ENCODE data around the gene IL22.
A peak's percentile ranks its signal among the peaks of the same experiment; 100 is the strongest.
"Not testable (repeated sequence)": the region's sequence is repeated elsewhere in the genome, so short reads cannot be mapped to it uniquely, and the experiment has no call there.

The IL22 gene

DNA sequence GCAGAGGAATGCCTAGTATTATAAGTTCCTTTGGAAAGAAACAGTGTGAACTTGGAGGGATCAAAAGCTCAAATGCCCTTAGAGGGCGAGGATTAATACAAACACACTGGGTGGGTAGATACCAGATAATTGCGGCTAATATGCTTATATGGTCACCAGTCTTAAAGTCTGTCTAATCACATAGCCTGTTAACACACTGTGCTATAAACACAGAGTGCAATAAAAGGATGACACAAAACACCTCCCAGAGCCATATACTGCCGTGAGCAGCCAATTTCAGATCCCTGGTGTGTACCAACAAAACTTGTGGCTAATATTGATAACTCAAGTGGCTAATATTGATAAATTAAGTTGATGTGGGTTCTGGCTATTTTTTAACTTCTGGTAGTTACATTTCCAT lies 26.0 kb downstream of the IL22 start:
- no peak for DNase-seq

DNA sequence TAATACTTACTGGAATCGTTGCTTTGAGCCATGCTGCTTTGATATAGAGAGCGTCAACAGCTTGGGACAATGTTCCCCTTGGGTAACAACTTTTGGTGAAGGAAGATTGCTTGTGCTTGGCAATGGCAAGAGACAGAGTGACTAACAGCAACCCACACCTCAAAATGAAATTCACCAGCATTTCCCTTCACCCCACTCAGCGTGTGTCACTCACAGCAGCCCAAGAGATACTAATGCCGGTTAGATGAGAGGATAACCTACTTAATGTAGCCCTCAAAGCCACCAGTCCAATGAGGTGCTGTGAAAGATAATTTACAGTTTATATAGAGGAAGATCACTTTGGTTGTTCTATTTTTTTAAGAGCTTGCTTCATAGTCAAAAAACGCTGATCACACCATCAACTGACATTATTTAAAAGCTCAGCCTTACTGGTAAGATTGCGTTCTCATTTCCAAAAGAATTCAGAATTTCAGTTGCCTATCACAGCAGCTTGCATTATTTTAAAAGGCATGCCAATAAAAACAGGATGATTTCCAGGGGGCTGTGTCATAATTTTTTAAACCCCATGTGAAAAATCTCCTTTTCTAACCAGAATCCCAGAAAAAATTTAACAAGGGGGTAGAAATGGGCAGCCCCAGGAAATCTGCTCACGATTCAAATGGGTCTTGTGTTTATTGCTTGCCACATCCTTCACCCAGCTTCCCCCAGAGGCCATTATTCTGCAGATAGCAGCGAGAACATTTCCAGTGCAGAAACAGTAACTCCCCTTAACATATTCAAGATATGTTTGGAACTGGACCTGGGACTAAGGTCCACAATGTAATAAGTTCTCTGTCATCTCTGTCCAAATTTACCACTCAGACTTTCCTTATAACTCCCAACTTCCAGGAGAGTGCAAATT lies 27.6 kb downstream of the IL22 start, which contains the start of gene IL26:
Gene IL26, minus strand, starts transcription at position 235 of the 901 bp plus-strand sequence. Its CDS starts 54 bp downstream, at position 181.
- DNase-seq, result peak; percentile 39

DNA sequence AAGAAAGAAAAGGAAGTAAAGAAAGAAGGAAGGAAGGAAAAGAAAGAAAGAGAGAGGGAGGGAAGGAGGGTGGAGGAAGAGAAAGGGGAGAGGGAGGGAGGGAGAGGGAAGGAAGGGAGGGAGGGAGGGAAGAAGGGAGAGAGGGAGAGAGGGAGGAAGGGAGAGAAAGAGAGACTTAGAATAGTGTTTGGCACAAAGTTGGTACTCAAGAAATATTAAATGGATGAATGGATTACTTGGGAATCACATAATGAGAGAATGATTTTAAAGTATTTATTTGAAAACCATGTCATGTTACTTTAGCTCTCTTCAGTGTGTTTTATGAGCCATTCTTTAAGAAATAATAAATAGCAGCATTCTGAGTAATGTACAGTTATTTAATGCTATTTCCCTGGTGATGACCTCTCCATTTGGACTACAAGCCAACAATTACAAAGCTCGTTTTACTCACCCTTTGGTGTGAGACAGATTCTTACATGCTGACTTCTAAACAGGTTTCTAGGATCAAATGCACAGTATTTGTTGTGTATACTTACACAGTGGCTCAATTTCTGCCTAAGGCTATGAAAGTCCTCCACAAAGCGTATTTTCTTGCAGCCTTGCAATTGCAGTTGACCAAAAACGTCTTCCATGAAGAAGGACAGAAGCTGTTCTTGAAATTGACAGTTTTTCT lies 28.7 kb downstream of the IL22 start:
- DNase-seq, result peak; percentile 85

DNA sequence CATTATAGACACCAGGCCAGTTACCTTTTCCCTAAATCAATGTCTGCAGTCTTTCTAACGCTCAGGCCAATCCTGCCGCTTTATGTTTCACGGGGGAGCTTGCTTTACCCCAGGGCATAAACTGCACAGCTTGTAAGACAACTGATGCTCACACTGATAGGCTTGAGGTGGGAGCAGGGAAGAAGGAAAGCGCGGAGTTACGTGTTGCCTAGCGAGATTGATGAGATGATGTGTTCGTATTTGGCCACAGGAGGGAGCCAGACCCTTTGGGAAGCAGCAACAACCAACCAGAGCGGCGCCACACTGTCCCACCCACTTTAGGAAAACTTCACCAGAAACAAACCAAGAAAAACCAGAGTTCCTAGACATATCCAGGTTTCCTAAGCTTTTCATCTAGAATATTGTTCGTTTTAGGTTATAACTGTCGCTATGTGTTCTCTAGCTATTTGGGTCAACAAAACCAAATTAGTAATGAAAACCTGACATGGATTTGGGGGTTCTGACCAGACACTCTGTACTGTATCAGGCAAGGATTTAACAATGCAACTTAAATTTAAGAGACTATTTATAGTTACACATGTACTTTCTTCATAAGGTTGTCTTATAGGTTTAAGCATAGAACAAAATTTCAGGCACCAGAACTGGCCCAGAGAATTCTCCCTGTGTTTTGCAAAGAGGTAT lies 30.2 kb downstream of the IL22 start:
- peak; percentile 82 for DNase-seq

DNA sequence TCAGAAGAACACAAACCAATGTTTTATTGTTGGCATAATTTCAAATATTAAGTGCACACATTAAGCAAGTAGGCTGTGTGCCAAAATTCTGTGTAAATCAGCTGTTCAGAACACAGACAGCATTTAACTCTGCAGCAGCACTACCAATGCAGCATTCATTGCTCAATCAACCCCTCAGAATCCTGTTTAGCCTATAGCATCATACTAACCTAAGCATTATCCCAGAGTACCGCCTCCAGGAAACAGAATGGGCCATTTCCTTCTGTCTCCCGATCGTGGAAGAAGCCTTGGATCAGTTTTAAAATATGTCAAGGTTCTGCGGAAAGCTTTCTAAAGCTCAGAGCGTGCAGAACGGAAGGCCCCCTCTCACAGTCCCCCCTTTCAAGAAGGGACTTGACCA lies 31.1 kb downstream of the IL22 start:
- DNase-seq, result no peak

DNA sequence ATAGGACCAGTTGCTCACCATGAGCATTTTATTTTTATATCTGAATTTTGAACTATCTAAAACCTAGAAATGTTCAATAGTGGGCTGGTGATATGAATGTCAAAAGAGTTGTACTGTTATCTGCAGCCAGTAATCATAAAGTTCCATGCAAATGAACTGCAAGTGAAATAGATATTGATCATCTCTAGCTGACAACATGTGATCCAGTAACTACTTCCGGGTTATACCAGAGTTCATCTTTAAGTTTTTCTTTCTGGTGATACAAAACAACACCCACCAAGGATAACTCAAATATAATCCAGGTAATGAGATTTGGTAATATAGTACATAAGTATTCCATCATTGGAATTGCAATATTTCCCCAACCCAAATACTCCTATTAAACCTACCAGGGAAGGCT lies 31.9 kb downstream of the IL22 start:
- no peak for DNase-seq

DNA sequence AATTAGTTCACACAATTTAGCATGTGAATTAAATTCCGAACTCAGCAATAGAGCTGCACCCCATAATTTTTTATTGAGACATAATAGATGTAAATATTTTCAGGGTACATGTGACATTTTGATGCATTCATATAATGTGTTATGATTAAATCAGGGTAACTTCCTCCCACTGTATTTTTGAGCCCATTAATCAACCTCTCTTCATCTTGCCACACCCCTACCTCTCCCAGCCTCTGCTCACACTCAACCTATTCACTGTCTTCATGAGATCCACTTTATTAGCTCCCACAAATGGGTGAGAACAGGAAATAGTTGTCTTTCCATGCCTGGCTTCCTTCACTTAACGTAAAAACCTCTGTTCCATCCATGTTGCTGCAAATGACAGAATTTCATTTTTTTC lies 42.5 kb downstream of the IL22 start:
- no peak for DNase-seq

DNA sequence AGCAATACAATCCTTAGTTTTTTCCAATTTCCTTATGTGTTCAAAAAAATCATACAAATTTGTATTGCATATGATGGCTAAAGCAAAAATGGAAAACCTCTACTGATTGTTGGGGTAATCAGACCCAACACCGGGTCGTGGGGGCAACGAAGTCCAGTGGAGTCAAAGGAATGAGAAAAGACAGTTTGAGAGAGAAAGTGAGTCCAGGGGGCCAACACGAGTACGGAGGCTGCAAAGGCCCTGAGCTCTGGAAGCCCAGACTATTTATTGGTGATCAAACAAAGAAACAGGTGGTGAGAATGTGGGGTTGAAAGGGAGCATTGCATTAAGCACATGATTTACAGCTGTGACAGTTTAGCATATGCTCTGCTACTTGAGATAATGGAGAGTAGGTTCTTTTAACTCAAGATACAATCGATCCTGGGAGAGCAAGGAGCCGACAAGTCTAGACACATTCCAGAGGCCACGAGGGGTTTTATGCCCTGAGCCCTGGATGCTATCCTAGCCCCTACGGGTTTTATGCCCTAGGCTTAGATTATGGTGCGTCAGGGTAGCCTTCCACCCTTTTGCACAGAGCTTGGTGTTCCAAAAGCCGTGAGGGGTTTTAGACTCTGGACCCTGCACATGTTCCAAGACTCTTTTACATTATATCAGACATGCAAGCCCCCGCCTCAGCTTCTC lies 44.2 kb downstream of the IL22 start:
- DNase-seq, result not testable (repeated sequence)

DNA sequence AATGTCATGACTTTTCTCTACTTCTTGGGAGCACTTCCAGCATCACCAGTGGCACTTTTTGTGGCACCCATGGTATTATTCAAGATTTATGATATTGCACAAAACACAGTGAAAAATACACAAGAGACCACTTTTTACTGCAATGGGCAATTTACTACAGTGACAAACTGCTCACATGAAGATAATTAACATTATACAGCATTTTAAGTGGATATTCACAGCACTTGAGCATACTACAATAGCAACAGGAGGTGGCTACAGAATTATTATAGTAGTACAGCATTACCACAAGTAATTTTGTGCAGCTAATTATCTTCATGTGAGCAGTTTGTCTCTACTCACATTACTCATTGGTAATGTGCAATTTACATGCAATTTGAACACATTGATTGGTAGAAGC lies 46.1 kb downstream of the IL22 start:
- no peak for DNase-seq

DNA sequence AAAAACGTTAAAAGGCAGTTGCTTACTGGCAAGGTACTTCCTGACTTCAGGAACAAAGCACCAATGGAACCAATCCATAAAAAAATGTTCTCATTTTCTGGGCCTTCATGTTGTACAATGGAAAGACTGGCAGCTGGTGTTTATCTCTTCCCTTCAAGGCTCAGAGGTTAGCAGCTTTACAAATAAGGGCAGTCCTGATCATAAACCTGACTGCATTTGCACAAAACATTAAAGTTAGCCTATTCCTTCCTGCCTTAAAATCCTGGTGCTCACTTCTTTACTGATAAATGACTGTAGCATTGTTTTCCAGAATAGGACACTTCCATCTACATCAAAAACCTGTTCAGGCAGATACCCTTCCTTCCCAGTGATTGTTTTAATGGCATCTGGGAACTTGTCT lies 47.0 kb downstream of the IL22 start:
- DNase-seq, result no peak

DNA sequence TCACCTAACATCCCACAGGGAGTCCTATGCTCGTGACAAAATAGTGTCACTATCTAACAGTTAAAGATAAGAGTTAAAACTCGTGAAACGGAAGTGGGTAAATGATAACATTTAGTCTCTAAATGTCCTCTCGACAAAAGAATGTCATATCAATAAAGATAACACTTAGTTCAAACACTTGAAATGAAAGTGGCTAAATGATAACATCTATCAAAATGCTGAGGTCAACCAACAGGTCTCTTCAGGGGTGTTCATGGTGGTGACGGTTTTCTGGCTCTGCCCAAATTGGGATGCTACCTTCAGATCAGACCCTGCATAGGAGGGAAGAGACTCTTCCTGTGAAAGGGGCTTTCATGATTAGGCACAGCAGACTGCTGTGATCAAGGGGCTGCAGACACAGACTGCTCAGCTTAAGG lies 49.9 kb downstream of the IL22 start:
- no peak for DNase-seq

DNA sequence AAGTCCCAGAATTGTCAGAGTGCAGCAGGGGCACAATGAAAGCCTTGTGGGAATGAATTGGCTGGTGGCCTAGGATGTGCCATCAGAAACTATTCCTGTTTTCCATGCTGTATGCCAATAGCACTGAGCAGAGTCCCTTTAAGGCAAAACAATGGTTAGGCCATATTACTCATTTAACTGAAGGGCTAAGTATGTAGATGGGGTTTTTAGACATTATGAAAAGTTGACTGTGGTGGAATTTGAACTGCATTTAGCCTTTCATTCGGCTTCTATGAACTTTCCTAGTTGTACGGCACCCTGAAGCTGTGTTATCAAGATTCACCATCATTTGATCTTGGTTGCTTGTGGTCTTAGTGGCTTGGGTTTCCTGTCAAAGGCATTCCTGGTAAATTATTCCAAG lies 52.5 kb downstream of the IL22 start:
- no peak for DNase-seq

DNA sequence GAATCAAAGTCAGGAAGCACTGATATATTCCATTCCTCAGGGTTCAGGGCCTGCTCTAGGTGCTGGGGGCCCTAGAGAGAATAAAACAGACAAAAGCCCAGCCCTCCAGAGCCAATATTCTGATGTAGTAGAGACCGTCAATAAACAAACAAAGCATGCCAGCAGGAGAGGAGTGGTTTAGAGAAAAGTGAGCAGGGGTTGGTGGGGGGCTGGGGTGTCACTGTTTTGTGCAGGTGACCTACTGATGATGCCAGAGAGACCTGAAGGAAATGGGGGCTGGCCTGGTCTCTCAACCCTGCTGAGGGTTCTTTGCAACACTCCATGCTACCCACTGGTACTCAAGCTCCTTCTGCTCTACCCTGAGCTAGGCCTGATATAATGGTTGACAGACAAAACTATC lies 54.3 kb downstream of the IL22 start:
- no peak for DNase-seq

DNA sequence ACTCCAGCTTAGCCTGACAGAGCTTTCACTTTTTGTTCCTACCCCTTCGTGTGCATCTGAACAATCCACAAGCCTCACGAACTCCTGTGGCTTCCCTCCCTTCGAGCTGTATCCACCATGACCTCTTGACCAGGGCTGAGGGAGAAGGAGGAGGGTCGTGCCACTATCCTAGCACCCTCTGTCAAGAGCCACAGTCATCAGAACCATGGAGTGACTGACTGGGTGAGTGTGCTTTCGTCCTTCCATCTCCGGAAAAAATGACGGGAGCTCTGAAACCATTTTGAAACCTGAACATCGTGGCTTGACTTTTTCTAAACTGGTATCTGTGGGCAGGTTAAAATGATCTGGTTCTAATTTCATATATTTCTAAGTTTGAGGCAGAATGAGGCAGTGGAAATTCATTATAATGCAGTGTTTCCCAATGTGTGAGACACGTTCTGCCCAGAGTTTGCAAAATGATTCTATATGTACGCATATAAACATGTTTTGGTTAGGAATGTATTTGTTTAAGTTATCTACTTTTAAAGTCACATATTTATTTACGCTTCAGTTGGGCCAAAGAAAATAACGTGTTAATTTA lies 54.8 kb downstream of the IL22 start:
- DNase-seq, result no peak
